NCI-H1694 treated with DMSO at 0.1 percent for 48 hours (cell line): ENCODE measurements around the gene CHPT1.
"Not testable (repeated sequence)": the region's sequence is repeated elsewhere in the genome, so short reads cannot be mapped to it uniquely, and the experiment has no call there.

ENCODE experiments used
- DNase-seq: peaks from one replicate; lab custom pipeline; 2025; lab: John Stamatoyannopoulos, UW

CHPT1 gene

GRCh38 chr12:101722392-101722791, 25.0 kb downstream of the CHPT1 start:
- no peak for DNase-seq

GRCh38 chr12:101727098-101727497, 29.7 kb downstream of the CHPT1 start:
- no peak for DNase-seq

- no peak for DNase-seq
Measured at GRCh38 chr12:101729842-101730241, 32.4 kb downstream of the CHPT1 start.

- no peak for DNase-seq
Measured at GRCh38 chr12:101732318-101732717, 34.9 kb downstream of the CHPT1 start.

GRCh38 chr12:101733166-101733565, 35.7 kb downstream of the CHPT1 start:
- no peak for DNase-seq

- DNase-seq: not testable (repeated sequence)
Measured at GRCh38 chr12:101734482-101734881, 37.0 kb downstream of the CHPT1 start.

GRCh38 chr12:101737476-101737875, 40.0 kb downstream of the CHPT1 start:
- no peak for DNase-seq

GRCh38 chr12:101738920-101739665, 41.7 kb downstream of the CHPT1 start, which contains the start of gene SYCP3:
Gene SYCP3, minus strand, starts transcription at chr12:101739462. Its CDS starts 1,527 bp downstream, at chr12:101737935.
- DNase-seq: no peak

GRCh38 chr12:101740566-101740965, 43.1 kb downstream of the CHPT1 start:
- DNase-seq: no peak

GRCh38 chr12:101740980-101741379, 43.5 kb downstream of the CHPT1 start:
- no peak for DNase-seq

- no peak for DNase-seq
Measured at GRCh38 chr12:101743242-101743641, 45.8 kb downstream of the CHPT1 start.

- DNase-seq: no peak
Measured at GRCh38 chr12:101743724-101744472, 46.5 kb downstream of the CHPT1 start.

- no peak for DNase-seq
Measured at GRCh38 chr12:101745481-101745880, 48.0 kb downstream of the CHPT1 start.

- no peak for DNase-seq
Measured at GRCh38 chr12:101746196-101746595, 48.8 kb downstream of the CHPT1 start.

- DNase-seq: no peak
Measured at GRCh38 chr12:101746661-101747060, 49.2 kb downstream of the CHPT1 start.

- no peak for DNase-seq
Measured at GRCh38 chr12:101747697-101748096, 50.3 kb downstream of the CHPT1 start.

GRCh38 chr12:101748907-101749306, 51.5 kb downstream of the CHPT1 start:
- no peak for DNase-seq

- DNase-seq: no peak
Measured at GRCh38 chr12:101749657-101750056, 52.2 kb downstream of the CHPT1 start.

GRCh38 chr12:101750152-101750551, 52.7 kb downstream of the CHPT1 start:
- no peak for DNase-seq

- peak; percentile 22 for DNase-seq
Measured at GRCh38 chr12:101759396-101760047, 62.1 kb downstream of the CHPT1 start.

- DNase-seq: no peak
Measured at GRCh38 chr12:101761350-101761749, 63.9 kb downstream of the CHPT1 start.

- no peak for DNase-seq
Measured at GRCh38 chr12:101761781-101762180, 64.3 kb downstream of the CHPT1 start.
